Measurements from ENCODE around the gene FIP1L1.

Gene FIP1L1

GRCh38 chr4:53485658-53486040, 108.2 kb downstream of the FIP1L1 start:
- Histone ChIP-seq H3K4me3 (replicated peaks; ENCODE audit: insufficient read depth, low read length) (no peak overlapping the region), H3K27ac (replicated peaks) (no peak overlapping the region), H3K27me3 (ENCODE audit: insufficient read depth, poor library complexity, severe bottlenecking) (peaks cover 11% of the 10 kb centered on the region)
- no peak for TF ChIP-seq CTCF (IDR thresholded peaks at IDR 0.05; ENCODE audit: insufficient read depth, low read length)
- TF ChIP-seq SPI1 (IDR thresholded peaks at IDR 0.05; ENCODE audit: borderline replicate concordance, low read depth): no peak
- TF ChIP-seq GABPA (IDR thresholded peaks at IDR 0.05; ENCODE audit: low read depth): no peak
- no peak for TF ChIP-seq POLR2AphosphoS5 (IDR thresholded peaks at IDR 0.05; ENCODE audit: low read depth)
- no peak for TF ChIP-seq REST (IDR thresholded peaks at IDR 0.05; ENCODE audit: insufficient replicate concordance, low read depth)
- DNase-seq (ENCODE audit: low read depth in 1 of 2, low spot score in 1 of 2): no peak

- no peak for TF ChIP-seq POLR2AphosphoS5 (IDR thresholded peaks at IDR 0.05; ENCODE audit: low read depth)
- no peak for TF ChIP-seq SPI1 (IDR thresholded peaks at IDR 0.05; ENCODE audit: borderline replicate concordance, low read depth)
- no peak for TF ChIP-seq CTCF (IDR thresholded peaks at IDR 0.05; ENCODE audit: insufficient read depth, low read length)
- no peak for TF ChIP-seq GABPA (IDR thresholded peaks at IDR 0.05; ENCODE audit: low read depth)
- no peak for TF ChIP-seq REST (IDR thresholded peaks at IDR 0.05; ENCODE audit: insufficient replicate concordance, low read depth)
- Histone ChIP-seq H3K27me3 (ENCODE audit: insufficient read depth, poor library complexity, severe bottlenecking) (peaks cover 11% of the 10 kb centered on the region), H3K4me3 (replicated peaks; ENCODE audit: insufficient read depth, low read length) (no peak overlapping the region), H3K27ac (replicated peaks) (no peak overlapping the region)
- DNase-seq (ENCODE audit: low read depth in 1 of 2, low spot score in 1 of 2): no peak
Observed at GRCh38 chr4:53487766-53488165, 110.3 kb downstream of the FIP1L1 start.

GRCh38 chr4:53489279-53489889, 111.9 kb downstream of the FIP1L1 start:
- Histone ChIP-seq H3K4me3 (replicated peaks; ENCODE audit: insufficient read depth, low read length) (no peak overlapping the region), H3K27me3 (ENCODE audit: insufficient read depth, poor library complexity, severe bottlenecking) (peaks cover 8% of the 10 kb centered on the region), H3K27ac (replicated peaks) (no peak overlapping the region)
- no peak for TF ChIP-seq REST (IDR thresholded peaks at IDR 0.05; ENCODE audit: insufficient replicate concordance, low read depth)
- TF ChIP-seq SPI1 (IDR thresholded peaks at IDR 0.05; ENCODE audit: borderline replicate concordance, low read depth): no peak
- no peak for TF ChIP-seq POLR2AphosphoS5 (IDR thresholded peaks at IDR 0.05; ENCODE audit: low read depth)
- no peak for TF ChIP-seq CTCF (IDR thresholded peaks at IDR 0.05; ENCODE audit: insufficient read depth, low read length)
- TF ChIP-seq GABPA (IDR thresholded peaks at IDR 0.05; ENCODE audit: low read depth): no peak
- DNase-seq (ENCODE audit: low read depth in 1 of 2, low spot score in 1 of 2): no peak

Data from HL-60 (cell line).